ENCODE measurements around the gene SLC7A9. TPM values are rescaled to one million over a fixed set of nuclear protein-coding genes. Genes with fewer than 3 reads are reported as not detected.
"Not testable (repeated sequence)": the region's sequence is repeated elsewhere in the genome, so short reads cannot be mapped to it uniquely, and the experiment has no call there.

SLC7A9 gene
- total RNA-seq, 1 donor from 2014 or later: 0.46 TPM

DNA sequence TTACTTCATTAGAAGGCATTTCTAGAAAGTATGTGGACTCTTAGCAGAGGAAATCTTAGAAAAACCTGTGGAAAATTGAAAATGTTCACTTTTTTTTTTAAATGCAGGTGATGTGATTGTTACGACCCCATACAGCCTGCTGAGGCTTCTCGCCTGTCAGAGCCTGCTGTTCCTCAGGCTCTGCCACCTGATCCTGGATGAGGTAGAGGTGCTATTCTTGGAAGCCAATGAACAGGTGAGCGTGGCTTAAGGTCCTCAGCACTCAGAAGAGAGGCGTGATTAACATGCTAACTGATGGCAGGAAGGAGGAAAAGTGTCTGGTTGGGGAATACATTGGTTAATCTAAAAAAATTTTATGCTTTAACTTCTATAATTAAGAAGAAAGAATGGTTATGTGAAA lies 71.4 kb downstream of the SLC7A9 start:
- DNase-seq (ENCODE audit: low spot score): no peak
- no peak overlapping the region for H3K27ac Mint-ChIP-seq (ENCODE audit: unreplicated experiment)
- no peak overlapping the region for H3K4me3 Mint-ChIP-seq (ENCODE audit: unreplicated experiment)

DNA sequence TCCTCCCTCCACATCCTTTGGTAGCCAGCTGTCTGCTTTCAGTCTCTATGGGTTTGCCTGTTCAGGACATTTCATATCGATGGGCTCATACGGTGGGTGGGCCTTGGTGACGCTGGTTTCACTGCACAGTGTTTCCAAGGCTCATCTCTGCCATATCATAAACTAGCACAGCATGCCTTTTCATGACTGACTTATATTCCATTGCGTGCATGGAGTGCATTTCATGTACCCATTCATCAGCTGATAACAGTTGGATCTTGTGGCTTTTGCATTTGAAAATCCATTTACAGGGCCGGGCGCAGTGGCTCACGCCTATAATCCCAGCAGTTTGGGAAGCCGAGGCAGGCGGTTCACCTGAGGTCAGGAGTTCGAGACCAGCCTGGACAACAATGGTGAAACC lies 80.1 kb downstream of the SLC7A9 start:
- Mint-ChIP-seq H3K36me3 (ENCODE audit: low read depth, unreplicated experiment) (no peaks in the 10 kb centered on the region), H3K27me3 (ENCODE audit: unreplicated experiment) (no peaks in the 10 kb centered on the region), H3K9me3 (ENCODE audit: unreplicated experiment) (no peaks in the 10 kb centered on the region), H3K27ac (ENCODE audit: unreplicated experiment) (no peak overlapping the region), H3K4me3 (ENCODE audit: unreplicated experiment) (no peak overlapping the region), H3K4me1 (ENCODE audit: unreplicated experiment) (no peaks in the 10 kb centered on the region)
- TF ChIP-seq, protein P1, sequence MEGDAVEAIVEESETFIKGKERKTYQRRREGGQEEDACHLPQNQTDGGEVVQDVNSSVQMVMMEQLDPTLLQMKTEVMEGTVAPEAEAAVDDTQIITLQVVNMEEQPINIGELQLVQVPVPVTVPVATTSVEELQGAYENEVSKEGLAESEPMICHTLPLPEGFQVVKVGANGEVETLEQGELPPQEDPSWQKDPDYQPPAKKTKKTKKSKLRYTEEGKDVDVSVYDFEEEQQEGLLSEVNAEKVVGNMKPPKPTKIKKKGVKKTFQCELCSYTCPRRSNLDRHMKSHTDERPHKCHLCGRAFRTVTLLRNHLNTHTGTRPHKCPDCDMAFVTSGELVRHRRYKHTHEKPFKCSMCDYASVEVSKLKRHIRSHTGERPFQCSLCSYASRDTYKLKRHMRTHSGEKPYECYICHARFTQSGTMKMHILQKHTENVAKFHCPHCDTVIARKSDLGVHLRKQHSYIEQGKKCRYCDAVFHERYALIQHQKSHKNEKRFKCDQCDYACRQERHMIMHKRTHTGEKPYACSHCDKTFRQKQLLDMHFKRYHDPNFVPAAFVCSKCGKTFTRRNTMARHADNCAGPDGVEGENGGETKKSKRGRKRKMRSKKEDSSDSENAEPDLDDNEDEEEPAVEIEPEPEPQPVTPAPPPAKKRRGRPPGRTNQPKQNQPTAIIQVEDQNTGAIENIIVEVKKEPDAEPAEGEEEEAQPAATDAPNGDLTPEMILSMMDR (IDR thresholded peaks at IDR 0.05; ENCODE audit: unreplicated experiment): no peak
- no peak for DNase-seq (ENCODE audit: low spot score)

More for the DNA sequence above, 71.4 kb downstream of the SLC7A9 start:
- Mint-ChIP-seq H3K9me3 (ENCODE audit: unreplicated experiment) (no peaks in the 10 kb centered on the region), H3K4me1 (ENCODE audit: unreplicated experiment) (no peaks in the 10 kb centered on the region), H3K27me3 (ENCODE audit: unreplicated experiment) (peaks cover 2% of the 10 kb centered on the region), H3K36me3 (ENCODE audit: low read depth, unreplicated experiment) (no peaks in the 10 kb centered on the region)
- TF ChIP-seq, protein P1 (IDR thresholded peaks at IDR 0.05; ENCODE audit: unreplicated experiment): no peak

DNA sequence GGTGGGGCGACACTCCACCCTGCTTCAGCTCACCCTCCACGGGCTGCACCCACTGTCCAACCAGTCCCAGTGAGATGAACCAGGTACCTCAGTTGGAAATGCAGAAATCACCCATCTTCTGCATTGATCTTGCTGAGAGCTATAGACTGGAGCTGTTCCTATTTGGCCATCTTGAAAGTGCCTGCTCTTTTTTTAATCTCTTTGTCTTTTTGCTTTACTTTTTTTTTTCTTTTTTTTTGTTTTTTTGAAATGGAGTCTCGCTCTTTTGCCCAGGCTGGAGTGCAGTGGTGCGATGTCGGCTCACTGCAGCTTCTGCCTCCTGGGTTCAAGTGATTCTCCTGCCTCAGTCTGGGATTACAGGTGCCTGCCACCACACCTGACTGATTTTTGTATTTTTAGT lies 81.7 kb downstream of the SLC7A9 start:
- H3K36me3 Mint-ChIP-seq (ENCODE audit: low read depth, unreplicated experiment); H3K4me3 Mint-ChIP-seq (ENCODE audit: unreplicated experiment); H3K27ac Mint-ChIP-seq (ENCODE audit: unreplicated experiment); DNase-seq (ENCODE audit: low spot score); H3K27me3 Mint-ChIP-seq (ENCODE audit: unreplicated experiment); H3K9me3 Mint-ChIP-seq (ENCODE audit: unreplicated experiment); H3K4me1 Mint-ChIP-seq (ENCODE audit: unreplicated experiment): not testable (repeated sequence)

DNA sequence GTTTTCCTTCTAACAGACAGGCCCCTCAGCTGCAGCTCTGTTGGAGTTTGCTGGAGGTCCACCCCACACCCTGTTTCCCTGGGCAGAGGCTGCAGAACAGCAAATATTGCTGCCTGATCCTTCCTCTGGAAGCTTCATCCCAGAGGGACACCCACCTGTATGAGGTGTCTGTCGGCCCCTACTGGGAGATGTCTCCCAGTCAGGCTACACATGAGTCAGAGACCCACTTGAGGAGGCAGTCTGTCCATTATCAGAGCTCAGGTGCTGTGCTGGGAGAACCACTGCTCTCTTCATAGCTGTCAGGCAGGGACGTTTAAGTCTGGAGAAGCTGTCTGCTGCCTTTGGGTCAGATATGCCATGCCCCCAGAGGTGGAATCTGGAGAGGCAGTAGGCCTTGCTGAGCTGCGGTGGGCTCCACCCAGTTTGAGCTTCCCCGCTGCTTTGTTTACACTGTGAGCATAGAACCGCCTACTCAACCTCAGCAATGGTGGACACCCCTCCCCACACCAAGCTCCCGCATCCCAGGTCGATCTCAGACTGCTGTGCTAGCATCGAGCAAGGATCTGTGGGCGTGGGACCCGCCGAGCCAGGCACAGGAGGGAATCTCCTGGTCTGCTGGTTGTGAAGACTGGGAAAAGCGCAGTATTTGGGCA lies 82.3 kb downstream of the SLC7A9 start:
- not testable (repeated sequence) for H3K36me3 Mint-ChIP-seq (ENCODE audit: low read depth, unreplicated experiment)

DNA sequence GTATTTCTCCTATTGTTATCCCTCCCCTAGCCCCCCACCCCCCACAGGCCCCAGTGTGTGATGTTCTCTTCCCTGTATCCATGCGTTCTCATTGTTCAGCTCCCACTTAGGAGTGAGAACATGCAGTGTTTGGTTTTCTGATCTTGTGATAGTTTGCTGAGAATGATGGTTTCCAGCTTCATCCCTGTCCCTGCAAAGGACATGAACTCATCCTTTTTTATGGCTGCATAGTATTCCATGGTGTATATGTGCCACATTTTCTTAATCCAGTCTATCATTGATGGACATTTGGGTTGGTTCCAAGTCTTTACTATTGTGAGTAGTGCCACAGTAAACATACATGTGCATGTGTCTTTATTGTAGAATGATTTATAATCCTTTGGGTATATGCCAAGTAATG lies 87.5 kb downstream of the SLC7A9 start:
- not testable (repeated sequence) for H3K36me3 Mint-ChIP-seq (ENCODE audit: low read depth, unreplicated experiment); DNase-seq (ENCODE audit: low spot score); H3K4me3 Mint-ChIP-seq (ENCODE audit: unreplicated experiment); H3K27ac Mint-ChIP-seq (ENCODE audit: unreplicated experiment); H3K27me3 Mint-ChIP-seq (ENCODE audit: unreplicated experiment); H3K4me1 Mint-ChIP-seq (ENCODE audit: unreplicated experiment); H3K9me3 Mint-ChIP-seq (ENCODE audit: unreplicated experiment)

More for the DNA sequence above, 82.3 kb downstream of the SLC7A9 start:
- not testable (repeated sequence) for H3K4me1 Mint-ChIP-seq (ENCODE audit: unreplicated experiment); H3K9me3 Mint-ChIP-seq (ENCODE audit: unreplicated experiment); H3K27me3 Mint-ChIP-seq (ENCODE audit: unreplicated experiment); DNase-seq (ENCODE audit: low spot score); H3K4me3 Mint-ChIP-seq (ENCODE audit: unreplicated experiment); H3K27ac Mint-ChIP-seq (ENCODE audit: unreplicated experiment)

DNA sequence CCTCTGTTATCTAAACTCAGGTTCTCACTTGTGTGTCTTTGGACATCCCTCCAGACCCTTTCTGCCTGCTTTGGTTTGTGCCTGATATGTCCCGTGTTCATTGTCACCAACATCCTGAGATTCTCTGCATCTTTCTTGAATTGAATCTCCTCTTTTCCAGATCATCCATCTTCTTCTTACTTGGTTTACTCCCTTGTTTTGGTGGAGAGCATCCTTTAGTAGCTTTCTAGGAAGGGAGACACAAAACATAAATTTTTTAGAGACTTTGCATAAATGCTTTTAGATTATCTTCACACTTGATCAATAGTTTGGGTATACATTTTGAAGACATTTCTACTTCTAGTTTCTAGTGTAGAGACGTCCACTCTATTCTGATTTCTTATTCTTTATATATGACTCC lies 88.3 kb downstream of the SLC7A9 start:
- TF ChIP-seq, protein P1 (IDR thresholded peaks at IDR 0.05; ENCODE audit: unreplicated experiment): no peak
- H3K36me3 Mint-ChIP-seq (ENCODE audit: low read depth, unreplicated experiment): peaks cover 7% of the 10 kb centered on the region
- no peaks in the 10 kb centered on the region for H3K4me1 Mint-ChIP-seq (ENCODE audit: unreplicated experiment)
- no peak for DNase-seq (ENCODE audit: low spot score)
- H3K27me3 Mint-ChIP-seq (ENCODE audit: unreplicated experiment): peaks cover 3% of the 10 kb centered on the region
- no peak overlapping the region for H3K27ac Mint-ChIP-seq (ENCODE audit: unreplicated experiment)
- peak overlapping the region; percentile 76 for H3K4me3 Mint-ChIP-seq (ENCODE audit: unreplicated experiment)
- peaks cover 8% of the 10 kb centered on the region for H3K9me3 Mint-ChIP-seq (ENCODE audit: unreplicated experiment)

Other genes with a start within 250 kb of the SLC7A9 start
- gene ANKRD27, start 194.6 kb downstream of the SLC7A9 start, total RNA-seq (ENCODE audit: unreplicated experiment): 20.8 TPM
- gene RGS9BP, start 193.9 kb downstream of the SLC7A9 start, total RNA-seq (ENCODE audit: unreplicated experiment): not detected
- 5.3 TPM for gene NUDT19, start 177.9 kb downstream of the SLC7A9 start, total RNA-seq (ENCODE audit: unreplicated experiment)
- gene TDRD12, start 150.0 kb downstream of the SLC7A9 start, total RNA-seq (ENCODE audit: unreplicated experiment): not detected
- gene CEP89, start 102.2 kb upstream of the SLC7A9 start, total RNA-seq (ENCODE audit: unreplicated experiment): 34.3 TPM
- 2.8 TPM for gene FAAP24, start 102.5 kb upstream of the SLC7A9 start, total RNA-seq (ENCODE audit: unreplicated experiment)
- gene RHPN2, start 195.1 kb upstream of the SLC7A9 start, total RNA-seq (ENCODE audit: unreplicated experiment): 4.5 TPM
- gene GPATCH1, start 211.4 kb upstream of the SLC7A9 start, total RNA-seq (ENCODE audit: unreplicated experiment): 8.7 TPM

Measured in endothelial cell (in vitro differentiated cells).